HCT116 (cell line): Measurements from ENCODE around the gene ELP6. TPM values are rescaled to one million over a fixed set of nuclear protein-coding genes. Genes with fewer than 3 reads are reported as not detected.

Experiments
- ATAC-seq: fragments of 200-7000 bp; cut with Tn5 transposase; 2 replicates; pipeline ENCODE4 v1.9.1; 2020; ENCODE audit warnings: mild to moderate bottlenecking, moderate library complexity
- BruUV-seq: library from RNA; stranded (reverse); fragments of 400-500 nt; replicated peaks from 2 replicates; lab custom pipeline; 2021; lab: Mats Ljungman, UMichigan
- CTCF ChIA-PET: fragments of 300-600 bp; sonication (Branson Sonifier 250); formaldehyde crosslinking; loops from one replicate; lab custom pipeline; 2021; ENCODE audit warnings: antibody characterized with exemption; lab: Charles Lee
- POLR2A ChIA-PET: fragments of 300-600, 350-600 bp; sonication (Branson Sonifier 250); formaldehyde crosslinking; loops from one replicate; lab custom pipeline; 2021; ENCODE audit warnings: antibody characterized with exemption; lab: Charles Lee
- RAD21 ChIA-PET, 2 experiments: fragments of 300-600 bp; sonication (Branson Sonifier 250); formaldehyde crosslinking; loops; one replicate each; lab custom pipeline; 2023; ENCODE audit warnings: low total read pairs in 2 of 2; ENCODE audit not compliant: uncharacterized antibody in 2 of 2, unreplicated experiment in 2 of 2, low non-redundant PET in 1 of 2; lab: Charles Lee
- DNase-seq: peaks from one replicate; pipeline ENCODE4 v3.0.0-alpha.2; 2010; ENCODE audit warnings: low read depth, low spot score
- H2AFZ ChIP-seq: fragments of 200-600 bp; shearing (Covaris generic), sonication (generic); 2 replicates; pipeline ENCODE4 v1.6.1; 2017; ENCODE audit warnings: low read depth, mixed run types, mixed read lengths, antibody characterized with exemption, low read length; ENCODE audit not compliant: poor library complexity, severe bottlenecking
- H3K27ac ChIP-seq: 2 replicates; pipeline ENCODE4 v1.5.1; 2012; ENCODE audit warnings: low read depth, low read length
- H3K27me3 ChIP-seq: fragments of 200-600 bp; sonication (generic); 2 replicates; pipeline ENCODE4 v1.6.1; 2016; ENCODE audit warnings: mixed run types, low read length, mixed read lengths; ENCODE audit not compliant: insufficient read depth
- H3K36me3 ChIP-seq, 2 experiments: fragments of 200-500 bp in 1 of 2; fragments of 200-600 bp in 1 of 2; sonication (Bioruptor generic) in 1 of 2; sonication (generic) in 1 of 2; 2 replicates each; pipeline versions ENCODE4 v1.5.1 to v1.6.1; 2014 to 2016; ENCODE audit warnings: low read length in 2 of 2, inconsistent platforms in 1 of 2, mixed read lengths in 1 of 2, mixed run types in 1 of 2; ENCODE audit not compliant: insufficient read depth in 2 of 2, control insufficient read depth in 1 of 2
- H3K4me1 ChIP-seq, 2 experiments: fragments of 200-600 bp in 1 of 2; sonication (generic) in 1 of 2; 2 replicates each; pipeline versions ENCODE4 v1.5.1 to v1.6.1; 2012 to 2017; ENCODE audit warnings: low read length in 2 of 2, inconsistent platforms in 1 of 2, mild to moderate bottlenecking in 1 of 2, mixed read lengths in 1 of 2, mixed run types in 1 of 2, moderate library complexity in 1 of 2; ENCODE audit not compliant: insufficient read depth in 2 of 2, control insufficient read depth in 1 of 2
- H3K4me2 ChIP-seq: fragments of 200-600 bp; sonication (generic); 2 replicates; pipeline ENCODE4 v1.6.1; 2017; ENCODE audit warnings: mixed run types, low read length, mixed read lengths
- H3K4me3 ChIP-seq, 2 experiments: fragments of 200-600 bp in 1 of 2; sonication (generic) in 1 of 2; replicated peaks in 1 of 2; 2 replicates each; pipeline ENCODE4 v1.5.1; 2011 to 2016; ENCODE audit warnings: low read length in 2 of 2, control low read depth in 1 of 2, low read depth in 1 of 2, mild to moderate bottlenecking in 1 of 2, mixed read lengths in 1 of 2, mixed run types in 1 of 2
- H3K79me2 ChIP-seq: fragments of 200-600 bp; sonication (generic); 2 replicates; pipeline ENCODE4 v1.6.1; 2017; ENCODE audit warnings: mild to moderate bottlenecking, mixed run types, low read length, moderate library complexity, mixed read lengths; ENCODE audit not compliant: insufficient read depth
- H3K9ac ChIP-seq: fragments of 200-600 bp; sonication (generic); 2 replicates; pipeline ENCODE4 v1.6.1; 2016; ENCODE audit warnings: low read length, mixed read lengths
- H3K9me2 ChIP-seq: fragments of 200-600 bp; sonication (generic), shearing (Covaris generic); 2 replicates; pipeline ENCODE4 v1.6.1; 2017; ENCODE audit warnings: mixed run types, mild to moderate bottlenecking, moderate library complexity; ENCODE audit not compliant: insufficient read depth
- H3K9me3 ChIP-seq, 2 experiments: fragments of 200-500 bp in 1 of 2; fragments of 200-600 bp in 1 of 2; sonication (Bioruptor generic) in 1 of 2; sonication (generic) in 1 of 2; 2 replicates each; pipeline ENCODE4 v1.6.1; 2014 to 2017; ENCODE audit warnings: low read length in 2 of 2, mixed read lengths in 2 of 2, inconsistent platforms in 1 of 2, low read depth in 1 of 2, mild to moderate bottlenecking in 1 of 2, mixed run types in 1 of 2, moderate library complexity in 1 of 2; ENCODE audit not compliant: control insufficient read depth in 1 of 2, insufficient read depth in 1 of 2
- H4K20me1 ChIP-seq: fragments of 200-600 bp; sonication (generic), shearing (Covaris generic); 2 replicates; pipeline ENCODE4 v1.6.1; 2017; ENCODE audit warnings: mixed run types, mild to moderate bottlenecking, moderate library complexity; ENCODE audit not compliant: insufficient read depth
- CBX3 ChIP-seq: IDR thresholded peaks from 2 replicates; pipeline ENCODE4 v1.6.1; 2012; ENCODE audit warnings: low read depth
- CEBPB ChIP-seq: IDR thresholded peaks from 2 replicates; pipeline ENCODE4 v1.6.1; 2012; ENCODE audit warnings: low read depth
- EGR1 ChIP-seq: IDR thresholded peaks from 2 replicates; pipeline ENCODE4 v1.6.1; 2012; ENCODE audit warnings: low read depth
- ELF1 ChIP-seq: IDR thresholded peaks from 2 replicates; pipeline ENCODE4 v1.6.1; 2012; ENCODE audit warnings: low read depth, borderline replicate concordance
- EZH2 ChIP-seq: fragments of 200-600 bp; sonication (generic); IDR thresholded peaks from 2 replicates; pipeline ENCODE4 v1.6.1; 2017; ENCODE audit warnings: antibody characterized with exemption, mixed run types
- EZH2phosphoT487 ChIP-seq: fragments of 200-600 bp; IDR thresholded peaks from 2 replicates; pipeline ENCODE4 v1.6.1; 2018; ENCODE audit warnings: antibody characterized with exemption, borderline replicate concordance
- JUND ChIP-seq: IDR thresholded peaks from 2 replicates; pipeline ENCODE4 v1.6.1; 2012
- POLR2AphosphoS5 ChIP-seq: IDR thresholded peaks from 2 replicates; pipeline ENCODE4 v1.6.1; 2011; ENCODE audit warnings: mild to moderate bottlenecking, low read depth, low read length, moderate library complexity
- SIN3A ChIP-seq: IDR thresholded peaks from 2 replicates; pipeline ENCODE4 v1.6.1; 2012; ENCODE audit warnings: low read depth
- SP1 ChIP-seq: IDR thresholded peaks from 2 replicates; pipeline ENCODE4 v1.6.1; 2012; ENCODE audit warnings: low read depth
- SRF ChIP-seq: IDR thresholded peaks from 2 replicates; pipeline ENCODE4 v1.6.1; 2012; ENCODE audit warnings: low read depth
- YY1 ChIP-seq: IDR thresholded peaks from 2 replicates; pipeline ENCODE4 v1.6.1; 2011; ENCODE audit warnings: low read length, low read depth, moderate library complexity, mild to moderate bottlenecking; ENCODE audit not compliant: insufficient replicate concordance; ENCODE audit errors: extremely low read depth
- ZFX ChIP-seq: fragments of 450-650 bp; IDR thresholded peaks from 2 replicates; pipeline ENCODE4 v1.6.1; 2017
- ZNF274 ChIP-seq: fragments of 200-500 bp; sonication (Bioruptor generic); IDR thresholded peaks from 2 replicates; pipeline ENCODE4 v1.6.1; 2014; ENCODE audit warnings: mild to moderate bottlenecking, low read depth, low read length, inconsistent platforms
- intact Hi-C: fragments of 100-400 bp; cut with micrococcal nuclease; formaldehyde crosslinking; loops from 2 replicates; pipeline ENCODE4 v1.10.0; 2022
- total RNA-seq: library from RNA; stranded (reverse); gene quantifications from one replicate; pipeline ENCODE4 v1.2.1, GENCODE V29; 2021; ENCODE audit not compliant: unreplicated experiment
- TF ChIP-seq, protein P1 (sequence below): IDR thresholded peaks from 2 replicates; pipeline ENCODE4 v1.6.1; 2012; ENCODE audit warnings: low read depth
- TF ChIP-seq, protein P2 (sequence below): IDR thresholded peaks from 2 replicates; pipeline ENCODE4 v1.6.1; 2011; ENCODE audit warnings: mild to moderate bottlenecking, low read length, moderate library complexity; ENCODE audit not compliant: insufficient replicate concordance; ENCODE audit errors: extremely low read depth
- TF ChIP-seq, protein P3 (sequence below): IDR thresholded peaks from 2 replicates; pipeline ENCODE4 v1.6.1; 2012

ELP6 gene
- total RNA-seq, 1 experiment from 2014 or later: 38.8 TPM

DNA sequence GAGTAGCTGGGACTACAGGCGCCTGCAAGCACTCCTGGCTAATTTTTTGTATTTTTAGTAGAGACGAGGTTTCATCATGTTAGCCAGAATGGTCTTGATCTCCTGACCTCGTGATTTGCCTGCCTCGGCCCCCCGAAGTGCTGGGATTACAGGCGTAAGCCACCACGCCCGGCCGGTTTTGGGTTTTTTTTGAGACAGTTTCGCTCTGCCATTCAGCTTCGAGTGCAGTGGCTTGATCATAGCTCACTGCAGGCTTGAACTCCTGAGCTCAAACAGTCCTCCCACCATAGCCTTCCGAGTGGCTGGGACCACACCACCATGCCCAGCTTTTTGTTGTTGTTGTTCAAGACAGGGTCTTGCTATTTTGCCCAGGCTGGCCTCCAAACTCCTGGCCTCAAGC, 21.7 kb downstream of the ELP6 start:
- BruUV-seq: no TSS peak
- Histone ChIP-seq H3K4me1 (peaks cover 0 to 7% of the 10 kb centered on the region in 2 experiments; a peak in 2 of 4 replicates), H3K4me2 (no peak overlapping the region), H3K79me2 (no peaks in the 10 kb centered on the region), H3K27ac (no peak overlapping the region), H3K4me3 (no peak overlapping the region), H3K9me2 (no peaks in the 10 kb centered on the region), H3K9me3 (no peaks in the 10 kb centered on the region), H3K9ac (no peak overlapping the region), H3K27me3 (no peaks in the 10 kb centered on the region), H4K20me1 (no peaks in the 10 kb centered on the region), H3K36me3 (peaks cover 2 to 14% of the 10 kb centered on the region in 2 experiments; a peak in 2 of 4 replicates), H2AFZ (no peak overlapping the region)
- CTCF ChIA-PET: no interaction called here
- no peak for TF ChIP-seq EZH2phosphoT487
- TF ChIP-seq, protein P1, sequence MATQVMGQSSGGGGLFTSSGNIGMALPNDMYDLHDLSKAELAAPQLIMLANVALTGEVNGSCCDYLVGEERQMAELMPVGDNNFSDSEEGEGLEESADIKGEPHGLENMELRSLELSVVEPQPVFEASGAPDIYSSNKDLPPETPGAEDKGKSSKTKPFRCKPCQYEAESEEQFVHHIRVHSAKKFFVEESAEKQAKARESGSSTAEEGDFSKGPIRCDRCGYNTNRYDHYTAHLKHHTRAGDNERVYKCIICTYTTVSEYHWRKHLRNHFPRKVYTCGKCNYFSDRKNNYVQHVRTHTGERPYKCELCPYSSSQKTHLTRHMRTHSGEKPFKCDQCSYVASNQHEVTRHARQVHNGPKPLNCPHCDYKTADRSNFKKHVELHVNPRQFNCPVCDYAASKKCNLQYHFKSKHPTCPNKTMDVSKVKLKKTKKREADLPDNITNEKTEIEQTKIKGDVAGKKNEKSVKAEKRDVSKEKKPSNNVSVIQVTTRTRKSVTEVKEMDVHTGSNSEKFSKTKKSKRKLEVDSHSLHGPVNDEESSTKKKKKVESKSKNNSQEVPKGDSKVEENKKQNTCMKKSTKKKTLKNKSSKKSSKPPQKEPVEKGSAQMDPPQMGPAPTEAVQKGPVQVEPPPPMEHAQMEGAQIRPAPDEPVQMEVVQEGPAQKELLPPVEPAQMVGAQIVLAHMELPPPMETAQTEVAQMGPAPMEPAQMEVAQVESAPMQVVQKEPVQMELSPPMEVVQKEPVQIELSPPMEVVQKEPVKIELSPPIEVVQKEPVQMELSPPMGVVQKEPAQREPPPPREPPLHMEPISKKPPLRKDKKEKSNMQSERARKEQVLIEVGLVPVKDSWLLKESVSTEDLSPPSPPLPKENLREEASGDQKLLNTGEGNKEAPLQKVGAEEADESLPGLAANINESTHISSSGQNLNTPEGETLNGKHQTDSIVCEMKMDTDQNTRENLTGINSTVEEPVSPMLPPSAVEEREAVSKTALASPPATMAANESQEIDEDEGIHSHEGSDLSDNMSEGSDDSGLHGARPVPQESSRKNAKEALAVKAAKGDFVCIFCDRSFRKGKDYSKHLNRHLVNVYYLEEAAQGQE: no peak
- no peak for TF ChIP-seq ZNF274
- POLR2A ChIA-PET: no interaction called here
- DNase-seq (no peak), ATAC-seq (no peak)
- intact Hi-C loops: no loop called here
- RAD21 ChIA-PET: interaction anchor here in 1 of 2 experiments (0.6 kb wide), 1 partner anchor 37 kb away, joined by 3 read pairs; no protein-coding TSS in a partner anchor

DNA sequence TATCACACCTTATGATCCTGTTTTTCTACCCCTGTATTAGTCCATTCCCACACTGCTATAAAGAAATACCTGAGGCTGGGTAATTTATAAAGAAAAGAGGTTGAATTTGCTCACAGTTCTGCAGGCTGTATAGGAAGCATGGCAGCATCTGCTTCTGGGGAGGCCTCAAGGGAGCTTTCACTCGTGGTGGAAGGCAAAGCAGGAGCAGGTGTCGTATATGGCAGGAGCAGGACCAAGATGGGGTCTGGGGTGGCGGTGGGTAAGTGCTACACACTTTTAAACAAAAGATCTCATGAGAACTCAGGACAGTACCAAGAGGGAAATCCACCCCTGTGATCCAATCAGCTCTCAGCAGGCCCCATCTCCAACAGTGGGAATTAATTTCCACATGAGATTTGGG, 22.3 kb downstream of the ELP6 start:
- CTCF ChIA-PET: no interaction called here
- POLR2A ChIA-PET: no interaction called here
- H3K4me1 ChIP-seq: peaks cover 0 to 7% of the 10 kb centered on the region in 2 experiments; a peak in 2 of 4 replicates
- H3K4me3 ChIP-seq: no peak overlapping the region
- H3K4me2 ChIP-seq: no peak overlapping the region
- no peaks in the 10 kb centered on the region for H3K9me3 ChIP-seq
- H4K20me1 ChIP-seq: no peaks in the 10 kb centered on the region
- H3K27ac ChIP-seq: no peak overlapping the region
- H3K79me2 ChIP-seq: no peaks in the 10 kb centered on the region
- intact Hi-C loops: no loop called here
- no peak overlapping the region for H3K9ac ChIP-seq
- H3K36me3 ChIP-seq: peaks cover 0 to 11% of the 10 kb centered on the region in 2 experiments; a peak in 1 of 4 replicates
- no TSS peak for BruUV-seq
- RAD21 ChIA-PET: interaction anchor here in 1 of 2 experiments (0.6 kb wide), 1 partner anchor 36 kb away, joined by 3 read pairs; no protein-coding TSS in a partner anchor
- H2AFZ ChIP-seq: no peak overlapping the region
- no peaks in the 10 kb centered on the region for H3K9me2 ChIP-seq
- H3K27me3 ChIP-seq: no peaks in the 10 kb centered on the region
- no peak for ATAC-seq
- DNase-seq: no peak
- TF ChIP-seq ZFX: no peak
- no peak for TF ChIP-seq JUND
- TF ChIP-seq, protein P2, sequence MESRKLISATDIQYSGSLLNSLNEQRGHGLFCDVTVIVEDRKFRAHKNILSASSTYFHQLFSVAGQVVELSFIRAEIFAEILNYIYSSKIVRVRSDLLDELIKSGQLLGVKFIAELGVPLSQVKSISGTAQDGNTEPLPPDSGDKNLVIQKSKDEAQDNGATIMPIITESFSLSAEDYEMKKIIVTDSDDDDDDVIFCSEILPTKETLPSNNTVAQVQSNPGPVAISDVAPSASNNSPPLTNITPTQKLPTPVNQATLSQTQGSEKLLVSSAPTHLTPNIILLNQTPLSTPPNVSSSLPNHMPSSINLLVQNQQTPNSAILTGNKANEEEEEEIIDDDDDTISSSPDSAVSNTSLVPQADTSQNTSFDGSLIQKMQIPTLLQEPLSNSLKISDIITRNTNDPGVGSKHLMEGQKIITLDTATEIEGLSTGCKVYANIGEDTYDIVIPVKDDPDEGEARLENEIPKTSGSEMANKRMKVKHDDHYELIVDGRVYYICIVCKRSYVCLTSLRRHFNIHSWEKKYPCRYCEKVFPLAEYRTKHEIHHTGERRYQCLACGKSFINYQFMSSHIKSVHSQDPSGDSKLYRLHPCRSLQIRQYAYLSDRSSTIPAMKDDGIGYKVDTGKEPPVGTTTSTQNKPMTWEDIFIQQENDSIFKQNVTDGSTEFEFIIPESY: no peak
- TF ChIP-seq EGR1: no peak
- no peak for TF ChIP-seq SRF
- TF ChIP-seq EZH2: no peak
- no peak for TF ChIP-seq CBX3
- no peak for TF ChIP-seq YY1
- no peak for TF ChIP-seq SP1
- no peak for TF ChIP-seq ZNF274
- TF ChIP-seq ELF1: no peak
- no peak for TF ChIP-seq CEBPB
- TF ChIP-seq, protein P3, sequence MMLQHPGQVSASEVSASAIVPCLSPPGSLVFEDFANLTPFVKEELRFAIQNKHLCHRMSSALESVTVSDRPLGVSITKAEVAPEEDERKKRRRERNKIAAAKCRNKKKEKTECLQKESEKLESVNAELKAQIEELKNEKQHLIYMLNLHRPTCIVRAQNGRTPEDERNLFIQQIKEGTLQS: no peak
- no peak for TF ChIP-seq SIN3A
- TF ChIP-seq POLR2AphosphoS5: no peak
